B cell (primary cell): ENCODE measurements around the gene ARHGEF4.

Experiments
- EZH2 ChIP-seq: IDR thresholded peaks from 2 replicates; pipeline ENCODE4 v1.6.1; 2012; ENCODE audit warnings: borderline replicate concordance, low read depth, mild to moderate bottlenecking, moderate library complexity, low read length; ENCODE audit not compliant: insufficient read depth, poor library complexity, severe bottlenecking
- TF ChIP-seq, protein P1 (sequence below): fragments of 200-600 bp; IDR thresholded peaks from one replicate; pipeline ENCODE4 v1.8.0; 2022; ENCODE audit warnings: antibody characterized with exemption, mild to moderate bottlenecking

DNA sequence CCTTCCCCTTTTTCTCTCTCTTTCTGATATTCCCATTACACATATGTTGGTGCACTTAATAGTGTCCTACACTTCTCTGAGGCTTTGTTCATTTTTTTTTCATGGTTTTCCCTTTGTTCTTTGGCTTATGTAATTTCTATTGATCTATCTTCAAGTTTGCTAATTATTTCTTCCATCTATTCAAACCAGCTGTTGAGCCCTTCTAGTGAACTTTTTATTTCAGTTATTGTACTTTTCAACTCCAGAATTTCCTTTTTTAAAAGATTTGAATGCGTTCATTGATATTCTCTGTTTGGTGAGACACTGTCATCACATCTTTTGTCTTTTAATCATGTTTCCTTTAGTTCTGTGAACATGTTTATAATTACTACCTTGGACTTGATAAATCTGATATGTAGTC lies 118.2 kb downstream of the ARHGEF4 start:
- TF ChIP-seq EZH2, result no peak
- TF ChIP-seq, protein P1, sequence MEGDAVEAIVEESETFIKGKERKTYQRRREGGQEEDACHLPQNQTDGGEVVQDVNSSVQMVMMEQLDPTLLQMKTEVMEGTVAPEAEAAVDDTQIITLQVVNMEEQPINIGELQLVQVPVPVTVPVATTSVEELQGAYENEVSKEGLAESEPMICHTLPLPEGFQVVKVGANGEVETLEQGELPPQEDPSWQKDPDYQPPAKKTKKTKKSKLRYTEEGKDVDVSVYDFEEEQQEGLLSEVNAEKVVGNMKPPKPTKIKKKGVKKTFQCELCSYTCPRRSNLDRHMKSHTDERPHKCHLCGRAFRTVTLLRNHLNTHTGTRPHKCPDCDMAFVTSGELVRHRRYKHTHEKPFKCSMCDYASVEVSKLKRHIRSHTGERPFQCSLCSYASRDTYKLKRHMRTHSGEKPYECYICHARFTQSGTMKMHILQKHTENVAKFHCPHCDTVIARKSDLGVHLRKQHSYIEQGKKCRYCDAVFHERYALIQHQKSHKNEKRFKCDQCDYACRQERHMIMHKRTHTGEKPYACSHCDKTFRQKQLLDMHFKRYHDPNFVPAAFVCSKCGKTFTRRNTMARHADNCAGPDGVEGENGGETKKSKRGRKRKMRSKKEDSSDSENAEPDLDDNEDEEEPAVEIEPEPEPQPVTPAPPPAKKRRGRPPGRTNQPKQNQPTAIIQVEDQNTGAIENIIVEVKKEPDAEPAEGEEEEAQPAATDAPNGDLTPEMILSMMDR, result no peak
